Measurements from ENCODE around the gene AGAP1.

Gene AGAP1

DNA sequence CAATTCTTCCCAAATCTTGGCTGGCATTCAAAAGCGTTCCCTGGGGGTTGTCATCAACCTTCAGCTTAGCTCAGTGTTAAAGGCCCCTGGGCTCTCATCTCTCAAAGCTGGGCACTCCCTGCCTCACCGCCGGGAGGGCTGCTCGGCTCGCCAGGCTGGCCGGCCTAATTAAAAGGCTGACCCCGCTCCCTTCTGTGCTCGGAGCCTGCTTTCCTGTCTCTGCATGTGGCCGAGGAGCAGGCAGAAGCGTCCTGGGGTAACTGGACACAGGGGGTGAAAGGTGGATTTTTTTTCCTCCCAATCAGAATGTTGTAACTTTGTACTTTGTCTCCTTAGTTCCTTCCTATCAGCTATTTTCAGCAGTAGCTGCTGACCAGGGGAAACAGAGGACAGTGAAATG is 443.2 kb downstream of the AGAP1 start:
- TF ChIP-seq, protein P1, sequence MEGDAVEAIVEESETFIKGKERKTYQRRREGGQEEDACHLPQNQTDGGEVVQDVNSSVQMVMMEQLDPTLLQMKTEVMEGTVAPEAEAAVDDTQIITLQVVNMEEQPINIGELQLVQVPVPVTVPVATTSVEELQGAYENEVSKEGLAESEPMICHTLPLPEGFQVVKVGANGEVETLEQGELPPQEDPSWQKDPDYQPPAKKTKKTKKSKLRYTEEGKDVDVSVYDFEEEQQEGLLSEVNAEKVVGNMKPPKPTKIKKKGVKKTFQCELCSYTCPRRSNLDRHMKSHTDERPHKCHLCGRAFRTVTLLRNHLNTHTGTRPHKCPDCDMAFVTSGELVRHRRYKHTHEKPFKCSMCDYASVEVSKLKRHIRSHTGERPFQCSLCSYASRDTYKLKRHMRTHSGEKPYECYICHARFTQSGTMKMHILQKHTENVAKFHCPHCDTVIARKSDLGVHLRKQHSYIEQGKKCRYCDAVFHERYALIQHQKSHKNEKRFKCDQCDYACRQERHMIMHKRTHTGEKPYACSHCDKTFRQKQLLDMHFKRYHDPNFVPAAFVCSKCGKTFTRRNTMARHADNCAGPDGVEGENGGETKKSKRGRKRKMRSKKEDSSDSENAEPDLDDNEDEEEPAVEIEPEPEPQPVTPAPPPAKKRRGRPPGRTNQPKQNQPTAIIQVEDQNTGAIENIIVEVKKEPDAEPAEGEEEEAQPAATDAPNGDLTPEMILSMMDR (IDR thresholded peaks at IDR 0.05; ENCODE audit: low read depth, low read length, missing control alignments): no peak
- no peak overlapping the region for H3K4me3 ChIP-seq (ENCODE audit: low read depth, low read length)
- DNase-seq (ENCODE audit: low read depth): no peak

DNA sequence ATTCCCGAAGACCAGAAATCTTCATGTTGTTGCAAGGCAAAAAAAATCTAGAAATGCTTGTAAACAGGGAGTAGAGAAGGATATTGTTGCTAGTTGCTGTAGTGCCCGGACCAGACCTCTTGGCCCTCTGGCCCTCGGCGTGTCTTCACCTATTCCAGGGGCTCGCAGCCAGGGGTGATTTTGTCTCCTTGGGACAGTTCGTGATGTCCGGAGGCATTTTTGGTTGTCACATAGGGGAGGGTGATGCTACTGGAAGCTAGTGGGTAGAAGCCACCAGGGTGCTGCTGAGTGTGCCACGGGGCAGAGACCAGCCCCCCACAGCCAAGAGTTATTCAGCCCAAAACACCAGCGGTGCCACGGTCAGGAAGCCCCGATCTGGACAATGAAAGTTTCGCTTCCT is 443.7 kb downstream of the AGAP1 start:
- no peak overlapping the region for H3K4me3 ChIP-seq (ENCODE audit: low read depth, low read length)
- TF ChIP-seq, protein P1 (IDR thresholded peaks at IDR 0.05; ENCODE audit: low read depth, low read length, missing control alignments): no peak
- DNase-seq (ENCODE audit: low read depth): no peak

- no peak overlapping the region for H3K4me3 ChIP-seq (ENCODE audit: low read depth, low read length)
- TF ChIP-seq, protein P1 (IDR thresholded peaks at IDR 0.05; ENCODE audit: low read depth, low read length, missing control alignments): no peak
- no peak for DNase-seq (ENCODE audit: low read depth)
Observed at GRCh38 chr2:235937936-235938335, 444.1 kb downstream of the AGAP1 start.

GRCh38 chr2:235938611-235939010 is 444.8 kb downstream of the AGAP1 start:
- TF ChIP-seq, protein P1 (IDR thresholded peaks at IDR 0.05; ENCODE audit: low read depth, low read length, missing control alignments): no peak
- DNase-seq (ENCODE audit: low read depth): no peak
- no peak overlapping the region for H3K4me3 ChIP-seq (ENCODE audit: low read depth, low read length)

GRCh38 chr2:235939471-235939870 is 445.6 kb downstream of the AGAP1 start:
- H3K4me3 ChIP-seq (ENCODE audit: low read depth, low read length): no peak overlapping the region
- TF ChIP-seq, protein P1 (IDR thresholded peaks at IDR 0.05; ENCODE audit: low read depth, low read length, missing control alignments): no peak
- DNase-seq (ENCODE audit: low read depth): no peak

- DNase-seq (ENCODE audit: low read depth): no peak
- no peak overlapping the region for H3K4me3 ChIP-seq (ENCODE audit: low read depth, low read length)
- TF ChIP-seq, protein P1 (IDR thresholded peaks at IDR 0.05; ENCODE audit: low read depth, low read length, missing control alignments): no peak
Observed at GRCh38 chr2:235940330-235940729, 446.5 kb downstream of the AGAP1 start.

DNA sequence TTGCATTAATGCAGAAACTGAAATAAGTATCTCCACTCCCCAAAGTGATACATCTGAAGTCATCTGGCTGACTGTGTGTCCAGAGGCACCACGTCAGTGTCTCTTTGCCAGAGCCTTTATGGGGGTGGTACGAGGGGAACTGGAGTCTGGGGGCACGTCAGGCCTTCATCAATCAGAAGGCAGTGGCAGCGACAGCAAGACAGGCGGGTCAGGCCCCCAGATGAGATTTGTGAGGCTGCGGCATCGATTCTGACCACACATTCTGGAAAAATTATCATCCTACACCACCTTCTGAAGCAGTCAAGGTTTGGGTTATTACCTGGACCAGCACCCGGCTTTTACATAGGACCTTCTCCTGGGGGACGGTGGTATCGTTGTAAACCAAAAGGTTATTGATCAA is 450.7 kb downstream of the AGAP1 start:
- TF ChIP-seq, protein P1 (IDR thresholded peaks at IDR 0.05; ENCODE audit: low read depth, low read length, missing control alignments): no peak
- H3K4me3 ChIP-seq (ENCODE audit: low read depth, low read length): no peak overlapping the region
- no peak for DNase-seq (ENCODE audit: low read depth)

All from GM12864 (cell line).